ENCODE measurements around the gene ZNF552. TPM values are rescaled to one million over a fixed set of nuclear protein-coding genes. Genes with fewer than 3 reads are reported as not detected.

The ZNF552 gene
- total RNA-seq, 1 experiment from 2014 or later, result 9.2 TPM

- H4K5ac ChIP-seq (ENCODE audit: insufficient read length, low read depth, low read length), result no peak overlapping the region
- no peak overlapping the region for H3K4ac ChIP-seq (ENCODE audit: low read depth, low read length)
- H2BK15ac ChIP-seq (ENCODE audit: low read depth, low read length), result no peak overlapping the region
- H3K9me3 Mint-ChIP-seq, result peaks cover 0 to 3% of the 10 kb centered on the region in 2 experiments; a peak in 2 of 5 replicates
- H3K36me3 Mint-ChIP-seq (ENCODE audit: insufficient read depth in 1 of 3, low read depth in 3 of 3), result peaks cover 44 to 61% (median 50%) of the 10 kb centered on the region in 3 experiments; a peak in 6 of 7 replicates
- H2BK120ac ChIP-seq (ENCODE audit: low read depth, low read length, poor library complexity, severe bottlenecking), result no peak overlapping the region
- peak overlapping the region in 1 of 3 experiments; percentile 36; a peak in 3 of 7 replicates for H3K27ac Mint-ChIP-seq
- no peak overlapping the region for H3K18ac ChIP-seq (ENCODE audit: insufficient read length, low read depth, low read length)
- no peak overlapping the region for H3K14ac ChIP-seq (ENCODE audit: insufficient read depth, low read length)
- no peak overlapping the region for H3K23ac ChIP-seq (ENCODE audit: insufficient read length, low read depth, low read length)
- no peak overlapping the region for H2BK5ac ChIP-seq (ENCODE audit: insufficient read length, low read length)
- peaks cover 2% of the 10 kb centered on the region for H3K23me2 ChIP-seq (ENCODE audit: insufficient read length, low read depth, low read length, poor library complexity, severe bottlenecking)
- H3K27me3 Mint-ChIP-seq (ENCODE audit: low read depth), result no peaks in the 10 kb centered on the region
- H3K9ac ChIP-seq (ENCODE audit: extremely low read depth, insufficient read length, low read length), result no peak overlapping the region
- no peaks in the 10 kb centered on the region for H3K27me3 ChIP-seq (ENCODE audit: insufficient read depth, low read length)
- H3K56ac ChIP-seq (ENCODE audit: insufficient read length, low read depth, low read length), result no peak overlapping the region
- no peaks in the 10 kb centered on the region for H3K79me1 ChIP-seq (ENCODE audit: insufficient read depth, low read depth, low read length, poor library complexity, severe bottlenecking)
- H4K91ac ChIP-seq (ENCODE audit: insufficient read length, low read depth, low read length), result no peak overlapping the region
- no peak overlapping the region for H2BK20ac ChIP-seq (ENCODE audit: low read depth, low read length, poor library complexity, severe bottlenecking)
- TF ChIP-seq, protein P1, sequence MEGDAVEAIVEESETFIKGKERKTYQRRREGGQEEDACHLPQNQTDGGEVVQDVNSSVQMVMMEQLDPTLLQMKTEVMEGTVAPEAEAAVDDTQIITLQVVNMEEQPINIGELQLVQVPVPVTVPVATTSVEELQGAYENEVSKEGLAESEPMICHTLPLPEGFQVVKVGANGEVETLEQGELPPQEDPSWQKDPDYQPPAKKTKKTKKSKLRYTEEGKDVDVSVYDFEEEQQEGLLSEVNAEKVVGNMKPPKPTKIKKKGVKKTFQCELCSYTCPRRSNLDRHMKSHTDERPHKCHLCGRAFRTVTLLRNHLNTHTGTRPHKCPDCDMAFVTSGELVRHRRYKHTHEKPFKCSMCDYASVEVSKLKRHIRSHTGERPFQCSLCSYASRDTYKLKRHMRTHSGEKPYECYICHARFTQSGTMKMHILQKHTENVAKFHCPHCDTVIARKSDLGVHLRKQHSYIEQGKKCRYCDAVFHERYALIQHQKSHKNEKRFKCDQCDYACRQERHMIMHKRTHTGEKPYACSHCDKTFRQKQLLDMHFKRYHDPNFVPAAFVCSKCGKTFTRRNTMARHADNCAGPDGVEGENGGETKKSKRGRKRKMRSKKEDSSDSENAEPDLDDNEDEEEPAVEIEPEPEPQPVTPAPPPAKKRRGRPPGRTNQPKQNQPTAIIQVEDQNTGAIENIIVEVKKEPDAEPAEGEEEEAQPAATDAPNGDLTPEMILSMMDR (conservative IDR thresholded peaks at IDR 0.05), result no peak
- H2AK5ac ChIP-seq (ENCODE audit: insufficient read length, low read length), result no peak overlapping the region
- no peak overlapping the region for H2AFZ ChIP-seq (ENCODE audit: low read length)
- H4K8ac ChIP-seq (replicated peaks; ENCODE audit: insufficient read length, low read depth, low read length), result no peak overlapping the region
- H3K4me2 ChIP-seq (ENCODE audit: insufficient read depth, insufficient read length, low read length), result no peak overlapping the region
- WGBS (ENCODE audit: extremely low coverage, insufficient read length, low lambda C conversion rate), result no CpG with 5 or more reads among the region's 3 CpGs
- H3K9me3 ChIP-seq (ENCODE audit: control insufficient read depth, low read depth, low read length), result no peaks in the 10 kb centered on the region
- H4K20me1 ChIP-seq (ENCODE audit: control insufficient read depth, insufficient read depth, insufficient read length), result no peaks in the 10 kb centered on the region
- no peak for DNase-seq
- no peaks in the 10 kb centered on the region for H3K4me1 ChIP-seq (ENCODE audit: insufficient read depth, low read length)
- H3K79me2 ChIP-seq (ENCODE audit: insufficient read depth, low read length), result peaks cover 31% of the 10 kb centered on the region; the same call in 1 of the 2 replicates
- H3T11ph ChIP-seq (ENCODE audit: low read length), result no peak overlapping the region
- no peak overlapping the region for H2BK12ac ChIP-seq (ENCODE audit: insufficient read length, low read depth, low read length)
- H3K27ac ChIP-seq (ENCODE audit: insufficient read length, low read depth, low read length), result no peak overlapping the region
- H3K4me1 Mint-ChIP-seq, result peaks cover 11 to 16% of the 10 kb centered on the region in 2 experiments
- H3K4me3 Mint-ChIP-seq, result no peak overlapping the region
Measured at GRCh38 chr19:57773488-57773887, 41.2 kb downstream of the ZNF552 start.

Measured in H9 (cell line).